SU-DHL-6 (cell line): ENCODE results near the gene CAMSAP1.

Source experiments
- EZH2phosphoT487 ChIP-seq: fragments of 200-600 bp; sonication (generic), shearing (Covaris generic); conservative IDR thresholded peaks from 2 replicates; pipeline ENCODE4 v1.6.1; 2018; ENCODE audit warnings: mild to moderate bottlenecking, antibody characterized with exemption, low read length, moderate library complexity, mixed read lengths
- TF ChIP-seq, protein P1 (sequence below): fragments of 200-600 bp; sonication (generic); IDR thresholded peaks from one replicate; pipeline ENCODE4 v1.5.1; 2017; ENCODE audit warnings: antibody characterized with exemption, mild to moderate bottlenecking, low read length, moderate library complexity; ENCODE audit not compliant: insufficient read depth, poor library complexity, severe bottlenecking

GRCh38 chr9:135891027-135891631 lies 16.2 kb downstream of the CAMSAP1 start:
- TF ChIP-seq, protein P1, sequence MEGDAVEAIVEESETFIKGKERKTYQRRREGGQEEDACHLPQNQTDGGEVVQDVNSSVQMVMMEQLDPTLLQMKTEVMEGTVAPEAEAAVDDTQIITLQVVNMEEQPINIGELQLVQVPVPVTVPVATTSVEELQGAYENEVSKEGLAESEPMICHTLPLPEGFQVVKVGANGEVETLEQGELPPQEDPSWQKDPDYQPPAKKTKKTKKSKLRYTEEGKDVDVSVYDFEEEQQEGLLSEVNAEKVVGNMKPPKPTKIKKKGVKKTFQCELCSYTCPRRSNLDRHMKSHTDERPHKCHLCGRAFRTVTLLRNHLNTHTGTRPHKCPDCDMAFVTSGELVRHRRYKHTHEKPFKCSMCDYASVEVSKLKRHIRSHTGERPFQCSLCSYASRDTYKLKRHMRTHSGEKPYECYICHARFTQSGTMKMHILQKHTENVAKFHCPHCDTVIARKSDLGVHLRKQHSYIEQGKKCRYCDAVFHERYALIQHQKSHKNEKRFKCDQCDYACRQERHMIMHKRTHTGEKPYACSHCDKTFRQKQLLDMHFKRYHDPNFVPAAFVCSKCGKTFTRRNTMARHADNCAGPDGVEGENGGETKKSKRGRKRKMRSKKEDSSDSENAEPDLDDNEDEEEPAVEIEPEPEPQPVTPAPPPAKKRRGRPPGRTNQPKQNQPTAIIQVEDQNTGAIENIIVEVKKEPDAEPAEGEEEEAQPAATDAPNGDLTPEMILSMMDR = no peak
- no peak for TF ChIP-seq EZH2phosphoT487
